ENCODE measurements around the gene ASGR2.

DNA sequence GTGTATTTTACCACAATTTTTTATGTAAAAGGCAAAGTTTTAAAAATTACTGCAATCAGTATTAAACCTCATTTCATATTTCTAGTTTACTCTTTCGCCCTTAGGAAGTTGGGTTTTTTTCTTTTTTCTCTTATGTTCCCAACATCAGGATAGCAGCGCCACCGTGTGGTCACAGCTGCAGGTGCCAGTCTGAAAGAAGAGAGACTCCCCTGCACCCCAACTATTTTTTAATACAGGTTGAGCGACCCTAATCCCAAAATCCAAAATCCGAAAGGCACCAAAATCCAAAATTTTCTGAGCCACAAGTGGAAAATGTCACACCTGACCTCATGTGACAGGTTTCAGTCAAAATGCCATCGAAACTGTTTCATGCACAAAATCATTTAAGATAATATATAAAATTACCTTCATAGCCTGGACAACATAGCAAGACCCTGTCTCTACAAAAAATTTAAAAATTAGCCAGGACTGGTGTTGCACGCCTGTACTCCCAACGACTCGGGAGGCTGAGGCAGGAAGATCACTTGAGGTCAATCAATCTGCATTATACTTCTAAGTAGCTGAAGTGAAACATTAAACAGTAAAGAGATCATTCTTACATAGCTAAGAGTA lies 21.8 kb upstream of the ASGR2 start:
- TF ChIP-seq, protein P1, sequence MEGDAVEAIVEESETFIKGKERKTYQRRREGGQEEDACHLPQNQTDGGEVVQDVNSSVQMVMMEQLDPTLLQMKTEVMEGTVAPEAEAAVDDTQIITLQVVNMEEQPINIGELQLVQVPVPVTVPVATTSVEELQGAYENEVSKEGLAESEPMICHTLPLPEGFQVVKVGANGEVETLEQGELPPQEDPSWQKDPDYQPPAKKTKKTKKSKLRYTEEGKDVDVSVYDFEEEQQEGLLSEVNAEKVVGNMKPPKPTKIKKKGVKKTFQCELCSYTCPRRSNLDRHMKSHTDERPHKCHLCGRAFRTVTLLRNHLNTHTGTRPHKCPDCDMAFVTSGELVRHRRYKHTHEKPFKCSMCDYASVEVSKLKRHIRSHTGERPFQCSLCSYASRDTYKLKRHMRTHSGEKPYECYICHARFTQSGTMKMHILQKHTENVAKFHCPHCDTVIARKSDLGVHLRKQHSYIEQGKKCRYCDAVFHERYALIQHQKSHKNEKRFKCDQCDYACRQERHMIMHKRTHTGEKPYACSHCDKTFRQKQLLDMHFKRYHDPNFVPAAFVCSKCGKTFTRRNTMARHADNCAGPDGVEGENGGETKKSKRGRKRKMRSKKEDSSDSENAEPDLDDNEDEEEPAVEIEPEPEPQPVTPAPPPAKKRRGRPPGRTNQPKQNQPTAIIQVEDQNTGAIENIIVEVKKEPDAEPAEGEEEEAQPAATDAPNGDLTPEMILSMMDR (IDR thresholded peaks at IDR 0.05) = peak; percentile 78 to 91 (median 82)
- no peak for TF ChIP-seq POLR2A (IDR thresholded peaks at IDR 0.05)
